Lower lobe of right lung (tissue), 2 donors: Measurements from ENCODE around the gene SETD3. TPM values are rescaled to one million over a fixed set of nuclear protein-coding genes. Genes with fewer than 3 reads are reported as not detected.

Experiments
- ATAC-seq, 2 donors: fragments of 200-7000 bp; cut with Tn5 transposase; one replicate each; pipeline ENCODE4 v1.9.1; 2020 to 2022; ENCODE audit warnings: mild to moderate bottlenecking in 2 of 2, moderate library complexity in 2 of 2
- DNase-seq: peaks from one replicate; pipeline ENCODE4 v3.0.0-alpha.2; 2020
- H3K27ac ChIP-seq: fragments of 200-600 bp; one replicate; pipeline ENCODE4 v1.8.0; 2022
- H3K27me3 ChIP-seq: fragments of 200-600 bp; one replicate; pipeline ENCODE4 v1.8.0; 2022; ENCODE audit warnings: low read depth
- H3K36me3 ChIP-seq: fragments of 200-600 bp; one replicate; pipeline ENCODE4 v1.8.0; 2022; ENCODE audit warnings: mild to moderate bottlenecking
- H3K4me1 ChIP-seq: fragments of 200-600 bp; one replicate; pipeline ENCODE4 v1.8.0; 2022
- H3K4me3 ChIP-seq: fragments of 200-600 bp; one replicate; pipeline ENCODE4 v1.8.0; 2022; ENCODE audit warnings: mild to moderate bottlenecking
- H3K9me3 ChIP-seq: fragments of 200-600 bp; one replicate; pipeline ENCODE4 v1.8.0; 2022
- CTCF ChIP-seq: fragments of 200-600 bp; IDR thresholded peaks from one replicate; pipeline ENCODE4 v1.8.0; 2022; ENCODE audit warnings: antibody characterized with exemption, mild to moderate bottlenecking
- intact Hi-C: fragments of 100-400 bp; cut with DNase I; formaldehyde crosslinking; loops from one replicate; pipeline ENCODE4 v1.11.0; 2022
- total RNA-seq: library from RNA; stranded (reverse); fragmentation: NEBNext Ultra II Directional; extraction: Animal tissue kit (Norgen Biotek cat#: 25700); gene quantifications from one replicate; pipeline ENCODE4 v1.2.1, GENCODE V29; 2021
- donor health status: DM: no; HTN: yes; CAD: no; lungs with severe emphysema.

Gene SETD3
- total RNA-seq, 1 donor from 2014 or later, result 78.7 TPM

- no peak for TF ChIP-seq CTCF
- no peaks in the 10 kb centered on the region for H3K36me3 ChIP-seq
- peak; percentile 39 to 50 for ATAC-seq
- DNase-seq, result peak; percentile 81
- intact Hi-C loops, result no loop called here
- no peak overlapping the region for H3K27ac ChIP-seq
- peaks cover 26% of the 10 kb centered on the region for H3K4me1 ChIP-seq
- no peaks in the 10 kb centered on the region for H3K27me3 ChIP-seq
- no peak overlapping the region for H3K4me3 ChIP-seq
- H3K9me3 ChIP-seq, result no peaks in the 10 kb centered on the region
These were observed 59.9 kb downstream of the SETD3 start for GRCh38 chr14:99420711-99421110.

- DNase-seq (no peak), ATAC-seq (no peak)
- no peaks in the 10 kb centered on the region for H3K9me3 ChIP-seq
- H3K27ac ChIP-seq, result no peak overlapping the region
- no peaks in the 10 kb centered on the region for H3K36me3 ChIP-seq
- peaks cover 33% of the 10 kb centered on the region for H3K4me1 ChIP-seq
- no peaks in the 10 kb centered on the region for H3K27me3 ChIP-seq
- TF ChIP-seq CTCF, result no peak
- intact Hi-C loops, result no loop called here
- H3K4me3 ChIP-seq, result no peak overlapping the region
These were observed 60.8 kb downstream of the SETD3 start for GRCh38 chr14:99419905-99420304.

- Histone ChIP-seq H3K4me1 (peaks cover 22% of the 10 kb centered on the region), H3K27me3 (no peaks in the 10 kb centered on the region), H3K9me3 (no peaks in the 10 kb centered on the region), H3K4me3 (no peak overlapping the region), H3K27ac (no peak overlapping the region), H3K36me3 (peaks cover 3% of the 10 kb centered on the region)
- ATAC-seq (no peak), DNase-seq (no peak)
- intact Hi-C loops, result no loop called here
- TF ChIP-seq CTCF, result no peak
These were observed 62.4 kb downstream of the SETD3 start for GRCh38 chr14:99418242-99418641.

GRCh38 chr14:99416909-99417308, 63.8 kb downstream of the SETD3 start:
- no peak for TF ChIP-seq CTCF
- Histone ChIP-seq H3K9me3 (no peaks in the 10 kb centered on the region), H3K36me3 (peaks cover 16% of the 10 kb centered on the region), H3K4me1 (peaks cover 22% of the 10 kb centered on the region), H3K27me3 (no peaks in the 10 kb centered on the region), H3K27ac (no peak overlapping the region), H3K4me3 (no peak overlapping the region)
- ATAC-seq (no peak), DNase-seq (no peak)
- intact Hi-C loops, result no loop called here

GRCh38 chr14:99415496-99416281, 65.0 kb downstream of the SETD3 start:
- peaks cover 27% of the 10 kb centered on the region for H3K36me3 ChIP-seq
- ATAC-seq, result peak; percentile 89 to 93
- peak; percentile 78 for TF ChIP-seq CTCF
- no peaks in the 10 kb centered on the region for H3K27me3 ChIP-seq
- intact Hi-C loops, result no loop called here
- no peak overlapping the region for H3K4me3 ChIP-seq
- H3K27ac ChIP-seq, result no peak overlapping the region
- peaks cover 15% of the 10 kb centered on the region for H3K4me1 ChIP-seq
- DNase-seq, result no peak
- no peaks in the 10 kb centered on the region for H3K9me3 ChIP-seq
